MG63 (cell line): Measurements from ENCODE around the gene TEDC2. TPM values are rescaled to one million over a fixed set of nuclear protein-coding genes. Genes with fewer than 3 reads are reported as not detected.

Experiments used
- DNase-seq: peaks from one replicate; pipeline ENCODE4 v3.0.0-alpha.2; 2020
- H3K27me3 ChIP-seq: fragments of 250-450 bp; sonication (Bioruptor Pico); 2 replicates; pipeline ENCODE4 v1.5.1; 2020; ENCODE audit warnings: mild to moderate bottlenecking, moderate library complexity
- H3K36me3 ChIP-seq: fragments of 250-450 bp; sonication (Bioruptor Pico); 2 replicates; pipeline ENCODE4 v1.5.1; 2020; ENCODE audit warnings: mild to moderate bottlenecking, moderate library complexity
- H3K4me3 ChIP-seq: fragments of 250-450 bp; sonication (Bioruptor Pico); 2 replicates; pipeline ENCODE4 v1.5.1; 2020; ENCODE audit warnings: mild to moderate bottlenecking, moderate library complexity
- H3K9me3 ChIP-seq: fragments of 250-450 bp; sonication (Bioruptor Pico); 2 replicates; pipeline ENCODE4 v1.5.1; 2020; ENCODE audit warnings: mild to moderate bottlenecking, moderate library complexity
- total RNA-seq: library from RNA; depleted of rRNA; stranded (reverse); fragments of >200 nt; shearing (Covaris generic); gene quantifications from 2 replicates; pipeline ENCODE4 v1.2.3, GENCODE V29; 2014; ENCODE audit warnings: low replicate concordance; rRNA removed

Gene TEDC2, protein sequence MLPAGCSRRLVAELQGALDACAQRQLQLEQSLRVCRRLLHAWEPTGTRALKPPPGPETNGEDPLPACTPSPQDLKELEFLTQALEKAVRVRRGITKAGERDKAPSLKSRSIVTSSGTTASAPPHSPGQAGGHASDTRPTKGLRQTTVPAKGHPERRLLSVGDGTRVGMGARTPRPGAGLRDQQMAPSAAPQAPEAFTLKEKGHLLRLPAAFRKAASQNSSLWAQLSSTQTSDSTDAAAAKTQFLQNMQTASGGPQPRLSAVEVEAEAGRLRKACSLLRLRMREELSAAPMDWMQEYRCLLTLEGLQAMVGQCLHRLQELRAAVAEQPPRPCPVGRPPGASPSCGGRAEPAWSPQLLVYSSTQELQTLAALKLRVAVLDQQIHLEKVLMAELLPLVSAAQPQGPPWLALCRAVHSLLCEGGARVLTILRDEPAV
- 32.3 and 38.6 TPM in 2 replicates for total RNA-seq

DNA sequence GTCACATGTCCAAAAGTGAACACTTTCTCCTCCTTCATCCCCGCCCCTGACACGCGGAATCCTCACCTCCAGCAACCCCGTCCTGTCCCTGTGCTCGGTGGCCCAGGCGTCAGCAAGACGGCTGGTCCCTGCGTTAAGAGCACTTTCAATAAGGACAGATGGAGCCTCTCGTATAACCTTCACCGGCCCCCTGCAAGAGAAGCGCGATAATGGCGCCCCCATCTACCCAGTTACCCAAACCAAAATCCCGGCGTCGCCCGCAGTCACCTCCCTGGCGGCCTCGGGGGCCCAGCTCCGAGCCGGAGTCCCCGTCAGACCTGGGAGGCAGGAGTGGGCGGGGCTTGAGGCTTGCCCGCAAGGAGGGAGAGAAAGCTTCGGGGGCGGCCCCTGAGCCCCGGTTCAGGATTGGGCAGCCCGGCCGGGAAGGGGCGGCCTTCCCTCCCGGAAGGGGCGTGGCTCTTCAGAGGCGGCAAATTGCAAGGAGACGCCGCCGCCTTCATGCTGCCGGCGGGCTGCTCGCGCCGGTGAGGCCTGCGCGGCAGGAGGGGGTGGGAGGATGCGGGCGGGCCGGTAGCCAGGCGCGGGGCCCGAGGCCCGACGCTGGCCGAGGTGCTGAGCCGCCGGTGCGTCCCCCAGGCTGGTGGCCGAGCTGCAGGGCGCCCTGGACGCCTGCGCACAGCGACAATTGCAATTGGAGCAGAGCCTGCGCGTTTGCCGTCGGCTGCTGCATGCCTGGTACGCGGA is at the start of gene TEDC2:
TSS of gene TEDC2 (plus strand) at position 463 of the 744 bp plus-strand sequence. CDS start at position 499, 36 bp downstream.
- DNase-seq: peak; percentile 97
- H3K4me3 ChIP-seq: peak within 1 kb of the TSS; percentile 60
- H3K9me3 ChIP-seq: no peaks in the 10 kb centered on the region
- peaks cover 43% of the 10 kb centered on the region for H3K36me3 ChIP-seq
- H3K27me3 ChIP-seq: no peaks in the 10 kb centered on the region

DNA sequence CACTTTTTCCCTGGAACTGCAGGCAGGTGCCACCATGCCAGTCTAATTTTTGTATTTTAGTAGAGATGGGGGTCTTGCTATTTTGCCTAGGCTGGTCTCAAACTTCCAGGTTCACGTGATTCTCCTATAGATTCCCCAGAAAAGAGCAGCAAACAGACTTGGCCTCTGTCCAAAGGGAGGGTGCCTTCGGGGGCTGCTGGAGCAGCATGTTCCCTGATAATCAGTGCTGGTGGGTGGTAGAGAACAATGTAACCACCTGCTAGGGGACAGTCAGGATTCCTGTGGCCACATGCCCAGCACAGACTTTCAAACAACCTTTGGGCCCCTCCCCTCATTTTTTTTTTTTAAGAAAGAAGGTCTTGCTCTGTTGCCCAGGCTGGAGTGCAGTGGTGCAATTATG is 44.8 kb upstream of the TEDC2 start:
- Histone ChIP-seq H3K36me3 (no peaks in the 10 kb centered on the region), H3K27me3 (peaks cover 17% of the 10 kb centered on the region), H3K9me3 (no peaks in the 10 kb centered on the region), H3K4me3 (no peak overlapping the region)
- DNase-seq: no peak

DNA sequence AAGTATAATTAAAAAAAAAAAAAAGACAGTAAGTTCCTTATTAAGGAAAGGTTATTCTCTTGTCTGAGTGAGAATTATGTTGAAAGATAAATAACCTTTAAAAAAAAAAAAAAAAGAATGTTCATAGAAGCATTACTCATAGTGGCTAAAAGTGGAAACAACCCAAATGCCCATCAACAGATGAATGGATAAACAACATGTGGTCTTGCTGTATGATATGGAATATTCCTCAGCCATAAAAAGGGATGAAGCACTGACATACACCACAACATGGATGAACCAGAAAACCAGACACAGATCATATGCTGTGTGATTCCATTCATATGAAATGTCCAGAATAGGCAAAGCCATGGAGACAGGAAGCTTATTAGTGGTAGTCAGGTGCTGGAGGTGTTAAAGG is 39.9 kb upstream of the TEDC2 start:
- DNase-seq: no peak
- no peaks in the 10 kb centered on the region for H3K36me3 ChIP-seq
- H3K4me3 ChIP-seq: no peak overlapping the region
- no peaks in the 10 kb centered on the region for H3K9me3 ChIP-seq
- no peaks in the 10 kb centered on the region for H3K27me3 ChIP-seq

DNA sequence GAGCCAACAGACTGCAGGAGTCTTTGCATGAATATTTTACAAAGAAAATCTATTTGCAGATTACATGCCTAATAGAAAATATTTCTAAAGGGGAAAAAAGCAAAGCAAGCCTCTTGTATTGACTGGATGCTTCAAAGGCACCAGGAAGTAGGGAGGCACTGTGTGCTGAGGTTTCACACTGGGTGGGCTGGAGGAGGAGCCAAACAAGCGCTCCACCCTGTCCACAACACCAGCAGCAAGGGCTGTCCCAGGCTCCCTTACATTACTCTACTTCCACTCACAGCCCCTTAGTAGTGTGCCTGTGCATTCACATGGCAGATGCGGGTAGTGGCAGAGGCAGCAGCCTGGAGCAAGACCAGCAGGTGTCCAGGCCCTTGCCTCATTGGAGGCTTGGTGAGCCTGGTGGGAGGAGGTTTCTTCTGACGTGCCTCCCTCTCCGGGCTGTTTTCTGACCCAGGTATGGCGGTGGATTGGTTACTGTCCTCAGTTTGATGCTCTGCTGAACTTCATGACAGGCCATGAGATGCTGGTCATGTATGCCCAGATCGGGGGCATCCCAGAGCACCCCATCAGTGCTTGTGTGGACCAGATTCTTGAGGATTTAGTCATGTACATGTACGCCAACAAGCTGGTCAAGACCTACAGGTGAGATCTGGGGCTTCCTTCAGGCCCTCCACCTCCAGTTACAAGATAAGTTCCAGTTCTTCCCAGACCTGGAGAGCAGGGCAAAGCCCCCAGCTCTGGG is 37.6 kb upstream of the TEDC2 start:
- Histone ChIP-seq H3K9me3 (no peaks in the 10 kb centered on the region), H3K27me3 (no peaks in the 10 kb centered on the region), H3K4me3 (no peak overlapping the region), H3K36me3 (no peaks in the 10 kb centered on the region)
- DNase-seq: no peak

DNA sequence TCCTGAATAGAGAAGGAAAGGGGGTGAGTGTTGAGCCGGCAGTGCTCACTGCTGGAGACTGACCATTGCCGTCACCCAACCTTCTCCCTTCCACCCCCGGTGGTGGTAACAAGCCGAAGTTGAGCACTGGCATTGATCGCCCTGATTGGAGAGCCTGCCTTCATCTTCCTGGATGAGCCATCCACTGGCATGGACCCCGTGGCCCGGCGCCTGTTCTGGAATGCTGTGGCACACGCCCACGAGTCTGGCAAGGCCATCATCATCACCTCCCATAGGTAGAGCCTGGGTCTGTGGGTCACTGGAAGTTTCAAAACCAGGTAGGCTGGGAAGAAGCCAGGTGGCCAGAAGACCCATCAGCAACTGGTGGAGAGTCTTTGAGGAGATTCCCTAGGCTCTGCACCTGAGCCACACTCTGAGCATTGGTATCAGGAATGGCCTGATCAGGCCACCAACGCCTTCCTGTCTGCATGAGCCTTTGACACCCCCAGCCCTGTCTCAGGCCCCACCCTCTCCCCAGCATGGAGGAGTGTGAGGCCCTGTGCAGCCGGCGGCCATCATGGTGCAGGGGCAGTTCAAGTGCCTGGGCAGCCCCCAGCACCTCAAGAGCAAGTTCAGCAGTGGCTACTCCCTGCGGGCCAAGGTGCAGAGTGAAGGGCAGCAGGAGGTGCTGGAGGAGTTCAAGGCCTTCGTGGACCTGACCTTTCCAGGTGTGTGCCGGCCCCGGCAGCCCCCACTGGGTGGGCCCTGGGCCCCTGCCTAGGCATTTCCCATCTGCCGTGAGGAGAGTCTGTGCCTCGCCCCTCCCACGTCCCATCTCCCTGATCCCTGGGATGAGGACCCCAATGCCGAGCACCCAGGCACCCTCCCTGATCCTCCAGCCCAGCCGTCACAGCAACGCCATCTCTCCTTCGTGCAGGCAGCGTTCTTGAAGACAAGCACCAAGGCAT is 35.6 kb upstream of the TEDC2 start:
- H3K4me3 ChIP-seq: no peak overlapping the region
- no peaks in the 10 kb centered on the region for H3K36me3 ChIP-seq
- no peaks in the 10 kb centered on the region for H3K27me3 ChIP-seq
- no peaks in the 10 kb centered on the region for H3K9me3 ChIP-seq
- peak; percentile 46 for DNase-seq

DNA sequence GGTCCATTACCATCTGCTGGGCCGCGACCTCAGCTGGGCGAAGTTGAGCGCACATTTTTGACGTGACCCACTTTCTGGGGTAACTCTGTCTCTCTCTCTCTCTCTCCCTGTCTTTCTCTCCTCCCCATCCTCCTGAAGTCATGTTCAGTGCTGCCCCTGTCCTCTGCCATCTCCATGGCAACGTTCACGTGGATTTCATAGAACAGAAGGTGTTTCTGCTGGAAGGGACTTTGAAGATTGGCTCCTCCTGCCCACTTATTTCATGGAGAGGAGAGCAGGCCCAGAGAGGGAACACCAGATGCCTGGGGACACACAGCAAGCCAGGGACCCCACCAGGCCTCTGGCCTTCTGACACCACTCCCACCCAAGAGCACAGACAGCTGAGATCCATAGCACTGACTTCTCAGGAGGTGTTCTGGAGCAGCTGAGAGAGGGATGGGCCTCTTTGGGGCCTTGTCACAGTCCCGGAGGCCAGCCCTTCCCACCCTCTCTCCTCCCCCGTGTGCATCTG is 34.8 kb upstream of the TEDC2 start:
- DNase-seq: no peak
- no peaks in the 10 kb centered on the region for H3K36me3 ChIP-seq
- no peaks in the 10 kb centered on the region for H3K9me3 ChIP-seq
- no peak overlapping the region for H3K4me3 ChIP-seq
- H3K27me3 ChIP-seq: no peaks in the 10 kb centered on the region

DNA sequence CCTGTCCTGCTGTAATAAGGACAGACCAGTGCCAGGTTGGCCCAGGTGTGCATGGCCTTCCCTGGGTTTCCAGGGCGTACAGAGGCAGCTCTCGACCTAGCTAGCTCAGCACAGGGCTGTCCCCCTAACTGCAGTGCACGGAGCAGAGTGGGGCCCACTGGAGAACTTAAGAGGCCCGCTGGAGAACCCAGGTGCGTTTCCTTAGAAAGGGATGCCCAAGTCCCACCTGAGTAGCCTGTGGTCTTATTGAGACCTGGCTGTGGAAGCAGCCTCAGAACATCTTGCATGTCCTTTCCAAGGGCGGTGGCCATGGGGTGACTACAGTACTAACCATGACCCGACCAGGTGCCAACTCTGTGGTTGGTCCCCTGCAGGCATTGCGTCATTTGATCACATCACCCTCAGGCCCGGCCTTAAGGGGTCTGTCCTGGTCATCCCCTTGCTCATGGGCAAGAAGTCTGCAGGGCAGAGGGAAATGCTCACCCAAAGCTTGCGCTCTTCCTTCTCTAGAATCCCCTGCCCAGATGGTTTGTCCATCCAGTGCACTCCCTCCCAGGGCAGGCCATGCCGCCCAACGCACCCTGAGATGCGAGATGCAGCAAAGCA is 34.0 kb upstream of the TEDC2 start:
- Histone ChIP-seq H3K27me3 (no peaks in the 10 kb centered on the region), H3K36me3 (peaks cover 8% of the 10 kb centered on the region)
- DNase-seq: no peak

DNA sequence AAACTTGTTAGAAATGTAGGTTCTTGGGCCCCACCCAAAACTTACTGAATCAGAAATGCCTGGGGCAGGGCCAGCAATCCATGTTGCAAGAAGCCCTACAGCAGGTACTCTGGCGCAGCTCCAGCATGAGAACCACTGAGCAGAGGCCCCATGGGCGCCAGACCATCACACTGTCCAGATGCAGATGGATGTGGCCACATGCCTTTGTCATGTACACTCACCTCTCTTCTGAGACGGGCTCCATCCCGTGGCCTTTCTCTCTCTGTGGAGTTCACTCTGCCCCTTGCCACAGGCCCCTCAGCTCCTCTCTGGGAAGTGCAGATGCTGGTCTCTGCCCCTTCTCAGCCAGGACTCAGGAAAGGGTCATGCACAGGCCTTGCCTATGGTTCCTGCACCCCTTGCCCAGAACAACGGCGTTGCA is 33.0 kb upstream of the TEDC2 start:
- Histone ChIP-seq H3K36me3 (peaks cover 16% of the 10 kb centered on the region), H3K9me3 (no peaks in the 10 kb centered on the region), H3K4me3 (no peak overlapping the region), H3K27me3 (no peaks in the 10 kb centered on the region)
- no peak for DNase-seq

More for the DNA sequence above, 34.0 kb upstream of the TEDC2 start:
- no peak overlapping the region for H3K4me3 ChIP-seq
- no peaks in the 10 kb centered on the region for H3K9me3 ChIP-seq

DNA sequence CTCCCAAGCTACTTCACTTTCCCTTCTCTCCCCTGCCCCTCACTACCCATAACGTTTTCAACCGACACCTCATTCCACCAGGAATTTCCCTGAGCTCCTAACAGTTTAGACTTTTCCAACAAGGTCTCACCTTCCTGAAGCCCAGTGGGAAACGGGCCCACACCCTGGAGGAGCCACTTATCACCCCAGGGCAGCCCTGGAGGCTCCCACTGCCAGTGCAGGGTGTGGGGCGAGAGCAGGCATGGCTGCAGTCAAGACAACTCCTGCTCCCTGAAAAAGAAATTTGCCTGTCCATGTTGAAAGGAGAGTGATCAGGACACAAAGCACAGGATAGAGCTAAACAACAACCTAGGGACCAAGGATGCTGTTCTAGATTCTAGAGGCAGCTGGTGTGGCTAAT is 32.4 kb upstream of the TEDC2 start:
- no peaks in the 10 kb centered on the region for H3K27me3 ChIP-seq
- no peaks in the 10 kb centered on the region for H3K9me3 ChIP-seq
- H3K4me3 ChIP-seq: no peak overlapping the region
- H3K36me3 ChIP-seq: peaks cover 22% of the 10 kb centered on the region
- no peak for DNase-seq

DNA sequence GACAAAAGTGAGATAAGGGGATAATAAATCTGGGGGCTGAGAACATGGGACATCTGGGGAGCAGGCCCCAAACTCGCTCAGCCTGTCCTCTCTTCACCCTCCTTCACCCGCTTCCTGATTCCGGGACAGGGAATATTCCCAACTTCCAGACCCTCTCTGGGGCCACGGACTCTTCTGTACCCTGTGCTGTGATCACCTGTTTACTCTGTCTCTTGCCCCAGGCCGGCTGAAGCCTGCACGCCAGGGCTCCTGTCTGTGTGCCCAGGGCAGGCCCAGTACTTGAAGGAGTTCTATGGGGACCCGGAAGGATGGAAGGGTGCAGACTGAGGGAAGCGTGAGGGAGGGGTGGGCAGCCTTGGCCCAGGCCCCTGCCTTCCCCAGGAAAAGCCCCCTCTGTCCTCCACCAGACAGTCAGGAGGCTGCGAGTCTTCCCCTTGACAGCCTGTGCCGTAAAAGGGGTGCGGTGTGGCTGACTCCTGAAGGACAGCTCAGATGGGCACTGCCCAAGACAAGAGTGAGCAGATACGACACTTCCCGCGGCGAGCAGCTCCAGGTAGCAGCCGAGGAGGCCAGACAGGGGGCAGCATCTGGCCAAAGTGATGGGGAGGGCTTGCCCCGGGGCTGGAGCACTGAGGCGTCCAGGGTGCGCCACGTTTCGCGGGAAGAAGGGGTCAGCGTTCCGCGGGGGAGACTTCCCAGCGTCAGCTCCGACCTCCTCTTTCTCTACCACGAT is 31.7 kb upstream of the TEDC2 start:
- DNase-seq: peak; percentile 35

DNA sequence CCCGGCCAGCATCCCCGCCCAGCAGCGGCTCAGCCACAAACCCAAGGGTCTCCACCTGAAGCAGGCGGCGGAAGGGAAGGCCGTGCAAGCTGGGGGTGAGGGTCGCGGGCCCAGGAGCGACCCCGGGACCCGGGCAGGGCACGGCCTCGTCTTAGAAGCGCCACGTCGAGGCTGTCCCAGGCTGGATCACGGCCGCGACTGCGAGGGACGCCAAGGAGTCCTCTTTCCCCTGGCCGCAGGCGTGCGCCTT is 31.2 kb upstream of the TEDC2 start:
- Histone ChIP-seq H3K9me3 (no peaks in the 10 kb centered on the region), H3K36me3 (peaks cover 34% of the 10 kb centered on the region), H3K4me3 (peak overlapping the region; percentile 82), H3K27me3 (no peaks in the 10 kb centered on the region)
- no peak for DNase-seq

More for the DNA sequence above, 31.7 kb upstream of the TEDC2 start:
- Histone ChIP-seq H3K9me3 (no peaks in the 10 kb centered on the region), H3K4me3 (peak overlapping the region; percentile 82), H3K36me3 (peaks cover 29% of the 10 kb centered on the region), H3K27me3 (no peaks in the 10 kb centered on the region)

DNA sequence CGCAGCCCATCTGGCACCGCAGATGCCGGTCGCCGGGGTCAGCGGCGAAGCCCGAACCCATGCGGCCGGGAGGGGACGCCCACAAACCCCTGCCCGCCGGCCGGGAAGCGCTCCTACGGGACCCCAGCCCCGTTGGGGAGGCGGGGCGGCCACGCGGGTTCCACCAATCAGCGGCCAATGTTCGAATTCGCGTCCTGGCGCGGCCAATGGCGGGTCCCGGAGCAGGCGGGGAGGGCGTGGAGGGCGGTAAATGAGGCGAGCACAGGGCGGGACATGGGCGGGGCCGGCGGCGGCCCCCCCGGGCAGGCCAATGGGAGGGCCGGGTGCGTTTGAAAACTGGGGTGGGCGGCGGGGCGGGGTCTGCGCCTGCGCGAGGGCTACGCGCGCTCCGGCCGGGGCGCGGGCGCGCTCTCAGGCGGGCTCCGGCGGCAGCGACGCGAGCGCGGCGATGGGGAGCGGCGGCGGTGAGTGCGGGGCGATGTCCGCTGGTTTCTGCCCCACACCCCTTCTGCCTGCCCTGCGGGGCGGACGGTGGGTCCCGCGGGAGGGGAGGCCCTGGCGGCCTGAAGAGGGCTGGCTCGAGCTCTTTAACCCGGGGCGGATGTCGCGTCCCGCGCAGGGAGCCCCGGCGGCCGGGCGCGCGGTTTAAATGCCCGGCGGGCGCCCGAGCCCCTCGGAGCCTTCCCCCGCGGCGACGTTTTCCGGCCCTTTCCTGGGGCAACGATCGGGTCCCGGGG is 30.7 kb upstream of the TEDC2 start, which contains the start of gene CCNF:
TSS of gene CCNF (plus strand) at position 414 of the 737 bp plus-strand sequence. CDS start at position 449, 35 bp downstream.
- peak; percentile 98 for DNase-seq
- Histone ChIP-seq H3K36me3 (peaks cover 39% of the 10 kb centered on the region), H3K4me3 (peak within 1 kb of the TSS; percentile 82), H3K27me3 (no peaks in the 10 kb centered on the region), H3K9me3 (no peaks in the 10 kb centered on the region)

DNA sequence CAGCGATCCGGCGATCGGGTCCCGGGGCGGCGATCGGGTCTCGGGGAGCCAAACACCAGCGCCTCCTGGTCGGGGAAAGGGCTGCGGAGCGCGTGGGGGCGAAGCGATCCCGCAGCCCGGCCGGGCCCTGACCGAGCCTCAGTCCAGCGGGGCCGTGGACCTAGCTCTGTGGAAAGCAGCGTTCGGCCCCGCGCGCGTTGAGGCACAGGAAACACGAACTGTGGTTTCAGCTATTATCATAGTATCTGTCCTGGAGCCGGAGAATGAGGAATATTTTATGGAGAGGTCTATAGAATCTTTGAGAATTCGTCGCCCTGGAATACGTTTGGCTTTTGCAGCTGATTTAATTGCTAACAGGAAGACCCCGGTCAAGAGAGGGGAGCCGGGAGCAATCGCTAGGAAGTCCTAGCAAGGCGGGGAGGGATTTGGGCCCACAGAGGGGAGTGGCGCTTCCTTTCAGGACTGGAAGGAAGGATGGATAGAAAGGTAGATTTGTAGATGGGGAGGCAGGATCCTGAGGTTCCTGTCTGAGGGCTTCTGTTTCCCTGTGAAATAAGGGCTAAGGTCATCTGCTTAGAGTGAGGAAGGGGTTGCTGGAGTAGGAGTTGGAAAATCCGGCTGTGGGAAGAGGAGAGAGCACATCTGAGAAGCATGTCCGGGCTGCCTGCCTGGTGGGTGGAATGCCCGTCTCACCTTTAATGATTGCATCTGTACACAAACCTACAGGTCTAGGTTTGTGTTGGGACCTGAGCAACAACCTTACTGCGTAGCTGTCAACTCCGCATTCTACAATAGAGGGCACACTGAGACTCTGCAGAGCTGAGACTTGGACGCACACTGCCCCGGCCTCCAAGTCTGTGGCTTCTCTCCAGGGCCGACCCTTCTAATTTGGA is 29.9 kb upstream of the TEDC2 start:
- Histone ChIP-seq H3K27me3 (no peaks in the 10 kb centered on the region), H3K4me3 (peak overlapping the region; percentile 82), H3K9me3 (no peaks in the 10 kb centered on the region), H3K36me3 (peaks cover 46% of the 10 kb centered on the region)
- DNase-seq: peak; percentile 28

DNA sequence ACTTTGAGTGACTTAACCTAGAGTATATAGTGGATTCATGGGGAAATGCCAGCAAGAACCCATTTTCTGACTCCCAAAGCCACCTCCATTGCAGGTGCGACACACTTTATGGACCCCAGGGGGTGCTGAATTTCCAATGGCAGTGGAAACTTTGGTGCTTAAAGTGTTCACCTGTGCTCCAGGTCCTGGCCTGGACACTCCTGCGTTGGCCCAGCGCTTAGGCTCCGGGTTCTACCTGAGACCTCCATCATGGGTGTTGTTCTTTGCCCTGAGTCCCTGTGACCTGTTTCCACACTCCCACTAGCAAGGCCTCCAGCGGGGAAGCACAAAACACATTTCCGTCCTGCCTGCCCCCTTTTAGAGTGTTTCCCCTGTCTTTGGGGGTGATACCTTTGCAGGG is 27.6 kb upstream of the TEDC2 start:
- no peak for DNase-seq
- peaks cover 63% of the 10 kb centered on the region for H3K36me3 ChIP-seq

More for the DNA sequence above, 27.6 kb upstream of the TEDC2 start:
- Histone ChIP-seq H3K27me3 (no peaks in the 10 kb centered on the region), H3K4me3 (no peak overlapping the region), H3K9me3 (no peaks in the 10 kb centered on the region)
